Suprapubic skin (tissue), 3 donors: ENCODE data around the gene UBR3.

Source experiments
- EP300 ChIP-seq: sonication (generic); formaldehyde crosslinking; IDR thresholded peaks from one replicate; pipeline ENCODE4 v1.6.1; 2017; ENCODE audit warnings: antibody characterized with exemption
- TF ChIP-seq, protein P1 (sequence below), 2 donors: fragments of 200-600 bp in 1 of 2; fragments of 450-650 bp in 1 of 2; sonication (generic) in 1 of 2; IDR thresholded peaks; one replicate each; pipeline ENCODE4 v1.5.1; 2016 to 2019; ENCODE audit warnings: antibody characterized with exemption in 2 of 2, mild to moderate bottlenecking in 1 of 2, moderate library complexity in 1 of 2

DNA sequence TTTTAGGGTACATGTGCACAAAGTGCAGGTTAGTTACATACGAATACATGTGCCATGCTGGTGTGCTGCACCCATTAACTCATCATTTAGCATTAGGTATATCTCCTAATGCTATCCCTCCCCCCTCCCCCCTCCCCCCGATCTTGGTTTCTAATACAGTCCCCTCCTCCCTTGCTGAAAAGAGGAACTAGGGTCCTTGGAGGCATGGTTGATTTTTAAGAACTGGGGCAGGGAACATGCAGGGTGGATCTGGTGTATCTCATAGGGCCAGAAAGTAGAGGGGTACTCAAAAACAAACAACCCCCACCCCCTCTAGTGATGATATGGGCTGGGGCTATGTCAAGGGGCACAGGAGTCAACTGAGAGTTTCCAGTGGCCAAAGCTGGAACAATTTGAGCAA lies 153.4 kb downstream of the UBR3 start:
- TF ChIP-seq, protein P1, sequence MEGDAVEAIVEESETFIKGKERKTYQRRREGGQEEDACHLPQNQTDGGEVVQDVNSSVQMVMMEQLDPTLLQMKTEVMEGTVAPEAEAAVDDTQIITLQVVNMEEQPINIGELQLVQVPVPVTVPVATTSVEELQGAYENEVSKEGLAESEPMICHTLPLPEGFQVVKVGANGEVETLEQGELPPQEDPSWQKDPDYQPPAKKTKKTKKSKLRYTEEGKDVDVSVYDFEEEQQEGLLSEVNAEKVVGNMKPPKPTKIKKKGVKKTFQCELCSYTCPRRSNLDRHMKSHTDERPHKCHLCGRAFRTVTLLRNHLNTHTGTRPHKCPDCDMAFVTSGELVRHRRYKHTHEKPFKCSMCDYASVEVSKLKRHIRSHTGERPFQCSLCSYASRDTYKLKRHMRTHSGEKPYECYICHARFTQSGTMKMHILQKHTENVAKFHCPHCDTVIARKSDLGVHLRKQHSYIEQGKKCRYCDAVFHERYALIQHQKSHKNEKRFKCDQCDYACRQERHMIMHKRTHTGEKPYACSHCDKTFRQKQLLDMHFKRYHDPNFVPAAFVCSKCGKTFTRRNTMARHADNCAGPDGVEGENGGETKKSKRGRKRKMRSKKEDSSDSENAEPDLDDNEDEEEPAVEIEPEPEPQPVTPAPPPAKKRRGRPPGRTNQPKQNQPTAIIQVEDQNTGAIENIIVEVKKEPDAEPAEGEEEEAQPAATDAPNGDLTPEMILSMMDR (IDR thresholded peaks at IDR 0.05): no peak
- TF ChIP-seq EP300: no peak
